ENCODE data around the gene AHCYL2.

GRCh38 chr7:129315960-129316359 is 91.1 kb downstream of the AHCYL2 start:
- TF ChIP-seq CTCF (IDR thresholded peaks at IDR 0.05; ENCODE audit: insufficient read depth, low read length, poor library complexity, severe bottlenecking) (no peak), EZH2phosphoT487 (conservative IDR thresholded peaks at IDR 0.05; ENCODE audit: low read length) (no peak)

All from SU-DHL-6 (cell line).